Aorta (tissue), 5 donors: ENCODE data around the gene SPARC. TPM values are rescaled to one million over a fixed set of nuclear protein-coding genes. Genes with fewer than 3 reads are reported as not detected.

Experiments used
- ATAC-seq: fragments of 200-7000 bp; cut with Tn5 transposase; one replicate; pipeline ENCODE4 v1.9.1; 2022; ENCODE audit warnings: moderate library complexity; ENCODE audit not compliant: low FRiP score
- DNase-seq, 2 donors: peaks; one replicate each; pipeline ENCODE4 v3.0.0-alpha.2; 2020
- H3K27ac ChIP-seq, 2 donors: one replicate each; pipeline ENCODE4 v1.5.1; 2013; ENCODE audit warnings: low read length in 2 of 2, mild to moderate bottlenecking in 2 of 2, moderate library complexity in 2 of 2, control low read depth in 1 of 2, inconsistent platforms in 1 of 2, low read depth in 1 of 2
- H3K27me3 ChIP-seq, 2 donors: one replicate each; pipeline ENCODE4 v1.6.1; 2013; ENCODE audit warnings: control low read depth in 1 of 2, low read length in 1 of 2, mild to moderate bottlenecking in 1 of 2, moderate library complexity in 1 of 2; ENCODE audit not compliant: insufficient read depth in 2 of 2, control insufficient read depth in 1 of 2
- H3K36me3 ChIP-seq, 2 donors: one replicate each; pipeline ENCODE4 v1.6.1; 2013; ENCODE audit warnings: control low read depth in 1 of 2, low read length in 1 of 2, mild to moderate bottlenecking in 1 of 2; ENCODE audit not compliant: insufficient read depth in 2 of 2, control insufficient read depth in 1 of 2
- H3K4me1 ChIP-seq, 2 donors: one replicate each; pipeline ENCODE4 v1.6.1; 2013; ENCODE audit warnings: low read length in 2 of 2, control low read depth in 1 of 2, mild to moderate bottlenecking in 1 of 2, moderate library complexity in 1 of 2; ENCODE audit not compliant: insufficient read depth in 2 of 2, control insufficient read depth in 1 of 2
- H3K4me3 ChIP-seq, 2 donors: one replicate each; pipeline ENCODE4 v1.5.1; 2013; ENCODE audit warnings: low read length in 2 of 2, control low read depth in 1 of 2, mild to moderate bottlenecking in 1 of 2
- H3K9me3 ChIP-seq: one replicate; pipeline ENCODE4 v1.6.1; 2013; ENCODE audit warnings: mild to moderate bottlenecking, low read length; ENCODE audit not compliant: control insufficient read depth
- WGBS, 2 donors: extraction: QIAGEN DNeasy Blood & Tissue Kit; methylation state at CpG; one replicate each; pipeline ENCODE4 v1.1.7; 2013; 5-methylcytosine and 5-hydroxymethylcytosine counted together
- intact Hi-C, 2 donors: fragments of 100-400 bp; cut with DNase I; formaldehyde crosslinking; loops; one replicate each; pipeline versions ENCODE4 v1.14.2 to v1.15.0; 2022
- polyA plus RNA-seq, 2 donors: library from polyadenylated mRNA; stranded (reverse); fragments of 200-250 nt; gene quantifications; one replicate each; pipeline ENCODE4 v1.2.3, GENCODE V29; 2013
- total RNA-seq, 2 donors: library from RNA; stranded (reverse); fragmentation: NEBNext Ultra II Directional; extraction: Animal tissue kit (Norgen Biotek cat#: 25700); gene quantifications; one replicate each; pipeline ENCODE4 v1.2.1, GENCODE V29; 2021
- donor health status: healthy with polysubstance abuse.
- donor health status: Bipolar disorder and iron deficiency.
- donor health status: DM: no; HTN: no; CAD: no.
- donor health status: DM: no; HTN: no; CAD: no.
- donor health status: DM: yes; HTN: yes; CAD: no.

Gene SPARC
- total and polyA plus RNA-seq, 4 donors, result 1,151 to 2,608 (median 1,974) TPM

- WGBS, 2 donors, result 33 to 42% methylated on average over 8 of the region's 8 CpGs
- H3K27me3 ChIP-seq, result no peaks in the 10 kb centered on the region
- ATAC-seq (no peak), DNase-seq (no peak)
- intact Hi-C loops, result no loop called here
- peaks cover 7 to 21% of the 10 kb centered on the region in 2 donors for H3K4me1 ChIP-seq
- peak overlapping the region; percentile 58 to 89 for H3K27ac ChIP-seq
- H3K4me3 ChIP-seq, result no peak overlapping the region
- peaks cover 8 to 29% of the 10 kb centered on the region in 2 donors for H3K36me3 ChIP-seq
- no peaks in the 10 kb centered on the region for H3K9me3 ChIP-seq
Measured at GRCh38 chr5:151672516-151672915, 14.2 kb downstream of the SPARC start.

- peak; percentile 53 for ATAC-seq
Measured at GRCh38 chr5:151671950-151672349, 14.8 kb downstream of the SPARC start.

GRCh38 chr5:151670953-151671636, 15.6 kb downstream of the SPARC start:
- H3K4me3 ChIP-seq, result no peak overlapping the region
- H3K27ac ChIP-seq, result peak overlapping the region; percentile 62 to 89
- 4 to 7% methylated on average over 6 of the region's 6 CpGs for WGBS, 2 donors
- H3K9me3 ChIP-seq, result no peaks in the 10 kb centered on the region
- ATAC-seq (peak; percentile 77), DNase-seq (peak; percentile 86)
- H3K36me3 ChIP-seq, result peaks cover 8 to 38% of the 10 kb centered on the region in 2 donors
- H3K27me3 ChIP-seq, result no peaks in the 10 kb centered on the region
- intact Hi-C loops, result no loop called here
- H3K4me1 ChIP-seq, result peaks cover 5 to 14% of the 10 kb centered on the region in 2 donors

More at GRCh38 chr5:151671950-151672349, 14.8 kb downstream of the SPARC start:
- peak; percentile 77 to 84 for DNase-seq
- Histone ChIP-seq H3K9me3 (no peaks in the 10 kb centered on the region), H3K27me3 (no peaks in the 10 kb centered on the region), H3K27ac (peak overlapping the region; percentile 58 to 89), H3K36me3 (peaks cover 8 to 33% of the 10 kb centered on the region in 2 donors), H3K4me1 (peaks cover 5 to 18% of the 10 kb centered on the region in 2 donors), H3K4me3 (no peak overlapping the region)
- intact Hi-C loops, result no loop called here
- WGBS, 2 donors, result 6 to 13% methylated on average over 4 of the region's 4 CpGs

GRCh38 chr5:151670083-151670686, 16.5 kb downstream of the SPARC start:
- peaks cover 8 to 43% of the 10 kb centered on the region in 2 donors for H3K36me3 ChIP-seq
- peak overlapping the region; percentile 62 to 87 for H3K27ac ChIP-seq
- no peak overlapping the region for H3K4me3 ChIP-seq
- H3K27me3 ChIP-seq, result no peaks in the 10 kb centered on the region
- 6 to 8% methylated on average over 4 of the region's 4 CpGs for WGBS, 2 donors
- no peak for ATAC-seq
- intact Hi-C loops, result no loop called here
- H3K9me3 ChIP-seq, result no peaks in the 10 kb centered on the region
- H3K4me1 ChIP-seq, result peaks cover 8 to 9% of the 10 kb centered on the region in 2 donors
- no peak for DNase-seq

GRCh38 chr5:151667083-151667482, 19.6 kb downstream of the SPARC start:
- Histone ChIP-seq H3K9me3 (no peaks in the 10 kb centered on the region), H3K4me3 (no peak overlapping the region), H3K27ac (peak overlapping the region in 1 of 2 donors; percentile 28), H3K36me3 (peaks cover 16 to 44% of the 10 kb centered on the region in 2 donors), H3K27me3 (no peaks in the 10 kb centered on the region), H3K4me1 (peaks cover 4 to 7% of the 10 kb centered on the region in 2 donors)
- intact Hi-C loops, result loop anchor here in 1 of 2 donors (5.0 kb wide), 1 partner anchor 35 kb away; no protein-coding TSS in a partner anchor
- no peak for DNase-seq
- no peak for ATAC-seq
- 29 to 30% methylated on average over 7 of the region's 7 CpGs for WGBS, 2 donors

GRCh38 chr5:151665613-151666012, 21.1 kb downstream of the SPARC start:
- intact Hi-C loops, result loop anchor here in 1 of 2 donors (5.0 kb wide), 1 partner anchor 37 kb away; no protein-coding TSS in a partner anchor
- H3K4me3 ChIP-seq, result no peak overlapping the region
- H3K9me3 ChIP-seq, result no peaks in the 10 kb centered on the region
- no peak for DNase-seq
- no peaks in the 10 kb centered on the region for H3K27me3 ChIP-seq
- peaks cover 16 to 42% of the 10 kb centered on the region in 2 donors for H3K36me3 ChIP-seq
- ATAC-seq, result peak; percentile 8
- H3K27ac ChIP-seq, result peak overlapping the region in 1 of 2 donors; percentile 75
- H3K4me1 ChIP-seq, result peaks cover 4% of the 10 kb centered on the region in 2 donors
- WGBS, 2 donors, result 0 to 3% methylated on average over 2 of the region's 2 CpGs

GRCh38 chr5:151664694-151665585, 21.8 kb downstream of the SPARC start:
- peaks cover 0 to 4% of the 10 kb centered on the region in 2 donors for H3K4me1 ChIP-seq

GRCh38 chr5:151663617-151664293, 23.0 kb downstream of the SPARC start:
- Histone ChIP-seq H3K27me3 (no peaks in the 10 kb centered on the region), H3K4me1 (peaks cover 0 to 4% of the 10 kb centered on the region in 2 donors), H3K27ac (peak overlapping the region; percentile 53 to 80), H3K9me3 (no peaks in the 10 kb centered on the region), H3K36me3 (peaks cover 8 to 31% of the 10 kb centered on the region in 2 donors), H3K4me3 (no peak overlapping the region)
- peak in 1 of 2 donors; percentile 65 for DNase-seq
- 9 to 12% methylated on average over 17 of the region's 17 CpGs for WGBS, 2 donors
- intact Hi-C loops, result loop anchor here in 1 of 2 donors (5.0 kb wide), 1 partner anchor 34 kb away; no protein-coding TSS in a partner anchor
- ATAC-seq, result peak; percentile 48

More at GRCh38 chr5:151664694-151665585, 21.8 kb downstream of the SPARC start:
- H3K4me3 ChIP-seq, result no peak overlapping the region
- peak in 1 of 2 donors; percentile 69 for DNase-seq
- peak overlapping the region; percentile 36 to 75 for H3K27ac ChIP-seq
- peak; percentile 11 for ATAC-seq
- no peaks in the 10 kb centered on the region for H3K9me3 ChIP-seq
- H3K36me3 ChIP-seq, result peaks cover 13 to 40% of the 10 kb centered on the region in 2 donors
- intact Hi-C loops, result loop anchor here (5.0 kb wide), 2 partner anchors 32 to 37 kb away; no protein-coding TSS in a partner anchor
- 22 to 29% methylated on average over 6 of the region's 6 CpGs for WGBS, 2 donors
- no peaks in the 10 kb centered on the region for H3K27me3 ChIP-seq
